Stimulated activated effector memory CD8-positive, alpha-beta T cell treated with anti-CD3 and anti-CD28 coated beads, Interleukin-12 subunit alpha, Interleukin-12 subunit beta, amount 100 ng/mL, for 72 hours (primary cell): ENCODE measurements around the gene FDX2.
"Not testable (repeated sequence)": the region's sequence is repeated elsewhere in the genome, so short reads cannot be mapped to it uniquely, and the experiment has no call there.

Experiments used
- ATAC-seq: fragments of 150-1000 bp; cut with Tn5 transposase; 2 replicates; pipeline ENCODE4 v1.10.0; 2021
- DNase-seq, 2 donors: peaks; one replicate each; pipeline ENCODE4 v3.0.0; 2021 to 2022; ENCODE audit warnings: low spot score in 2 of 2
- H3K27ac Mint-ChIP-seq: one replicate; pipeline ENCODE4 v1.8.0; 2022; ENCODE audit warnings: mild to moderate bottlenecking, mixed read lengths
- H3K36me3 Mint-ChIP-seq: one replicate; pipeline ENCODE4 v1.8.0; 2022; ENCODE audit warnings: mild to moderate bottlenecking, mixed read lengths
- H3K4me1 Mint-ChIP-seq: one replicate; pipeline ENCODE4 v1.8.0; 2022; ENCODE audit warnings: mixed read lengths
- H3K4me3 Mint-ChIP-seq: one replicate; pipeline ENCODE4 v1.8.0; 2022; ENCODE audit warnings: mild to moderate bottlenecking, mixed read lengths
- H3K9me3 Mint-ChIP-seq: one replicate; pipeline ENCODE4 v1.8.0; 2022; ENCODE audit warnings: mixed read lengths

FDX2 gene

GRCh38 chr19:10284065-10284959, 31.5 kb downstream of the FDX2 start:
- ATAC-seq (no peak), DNase-seq (no peak)
- H3K4me3 Mint-ChIP-seq: no peak overlapping the region
- peaks cover 95% of the 10 kb centered on the region for H3K36me3 Mint-ChIP-seq
- no peaks in the 10 kb centered on the region for H3K9me3 Mint-ChIP-seq
- H3K27ac Mint-ChIP-seq: no peak overlapping the region
- peaks cover 62% of the 10 kb centered on the region for H3K4me1 Mint-ChIP-seq

- no peak overlapping the region for H3K4me3 Mint-ChIP-seq
These were observed 32.3 kb downstream of the FDX2 start for GRCh38 chr19:10283301-10284064.

GRCh38 chr19:10282043-10282442, 33.8 kb downstream of the FDX2 start:
- H3K36me3 Mint-ChIP-seq: peaks cover 100% of the 10 kb centered on the region
- H3K4me1 Mint-ChIP-seq: peaks cover 59% of the 10 kb centered on the region
- not testable (repeated sequence) for H3K27ac Mint-ChIP-seq, DNase-seq, H3K9me3 Mint-ChIP-seq, H3K4me3 Mint-ChIP-seq, ATAC-seq

More at GRCh38 chr19:10283301-10284064, 32.3 kb downstream of the FDX2 start:
- Mint-ChIP-seq H3K4me1 (peaks cover 61% of the 10 kb centered on the region), H3K9me3 (no peaks in the 10 kb centered on the region), H3K27ac (peak overlapping the region; percentile 52), H3K36me3 (peaks cover 97% of the 10 kb centered on the region)
- DNase-seq: no peak
- ATAC-seq: no peak

GRCh38 chr19:10279737-10280442, 35.9 kb downstream of the FDX2 start:
- H3K4me1 Mint-ChIP-seq: peaks cover 47% of the 10 kb centered on the region
- H3K4me3 Mint-ChIP-seq: peak overlapping the region; percentile 37
- H3K36me3 Mint-ChIP-seq: peaks cover 100% of the 10 kb centered on the region
- no peak for ATAC-seq
- no peak overlapping the region for H3K27ac Mint-ChIP-seq
- no peak for DNase-seq
- H3K9me3 Mint-ChIP-seq: no peaks in the 10 kb centered on the region

GRCh38 chr19:10278935-10279334, 36.9 kb downstream of the FDX2 start:
- H3K4me3 Mint-ChIP-seq: peak overlapping the region; percentile 37
- H3K9me3 Mint-ChIP-seq: no peaks in the 10 kb centered on the region
- peaks cover 51% of the 10 kb centered on the region for H3K4me1 Mint-ChIP-seq
- no peak for DNase-seq
- peak overlapping the region; percentile 85 for H3K27ac Mint-ChIP-seq
- H3K36me3 Mint-ChIP-seq: peaks cover 100% of the 10 kb centered on the region
- no peak for ATAC-seq

GRCh38 chr19:10277795-10278589, 37.8 kb downstream of the FDX2 start:
- Mint-ChIP-seq H3K4me1 (peaks cover 54% of the 10 kb centered on the region), H3K4me3 (peak overlapping the region; percentile 34), H3K27ac (peak overlapping the region; percentile 85), H3K9me3 (no peaks in the 10 kb centered on the region), H3K36me3 (peaks cover 100% of the 10 kb centered on the region)
- no peak for DNase-seq
- ATAC-seq: no peak

GRCh38 chr19:10274589-10274988, 41.2 kb downstream of the FDX2 start:
- peak overlapping the region; percentile 77 for H3K27ac Mint-ChIP-seq
- no peaks in the 10 kb centered on the region for H3K9me3 Mint-ChIP-seq
- peak overlapping the region; percentile 88 for H3K4me3 Mint-ChIP-seq
- no peak for DNase-seq
- peaks cover 100% of the 10 kb centered on the region for H3K36me3 Mint-ChIP-seq
- no peak for ATAC-seq
- peaks cover 62% of the 10 kb centered on the region for H3K4me1 Mint-ChIP-seq

GRCh38 chr19:10271543-10272086, 44.2 kb downstream of the FDX2 start:
- Mint-ChIP-seq H3K4me3 (peak overlapping the region; percentile 88), H3K27ac (peak overlapping the region; percentile 97), H3K4me1 (peaks cover 42% of the 10 kb centered on the region), H3K9me3 (no peaks in the 10 kb centered on the region), H3K36me3 (peaks cover 80% of the 10 kb centered on the region)
- ATAC-seq (peak; percentile 14), DNase-seq (peak in 1 of 2 donors; percentile 76)

- peak; percentile 75 for ATAC-seq
- no peaks in the 10 kb centered on the region for H3K9me3 Mint-ChIP-seq
These were observed 45.0 kb downstream of the FDX2 start, which contains the start of gene ICAM1 for GRCh38 chr19:10270616-10271394. ICAM1 (plus strand) TSS chr19:10271120; CDS start chr19:10271160, 40 bp downstream.

GRCh38 chr19:10270180-10270615, 45.6 kb downstream of the FDX2 start:
- peak overlapping the region; percentile 88 for H3K4me3 Mint-ChIP-seq
- H3K4me1 Mint-ChIP-seq: peaks cover 40% of the 10 kb centered on the region
- H3K27ac Mint-ChIP-seq: peak overlapping the region; percentile 97
- DNase-seq (peak; percentile 84 to 93), ATAC-seq (peak; percentile 87)
- H3K36me3 Mint-ChIP-seq: peaks cover 65% of the 10 kb centered on the region
- H3K9me3 Mint-ChIP-seq: no peaks in the 10 kb centered on the region

More at GRCh38 chr19:10270616-10271394, 45.0 kb downstream of the FDX2 start, which contains the start of gene ICAM1:
- peak; percentile 77 to 95 for DNase-seq
- Mint-ChIP-seq H3K27ac (peak within 1 kb of the TSS; percentile 97), H3K36me3 (peaks cover 71% of the 10 kb centered on the region), H3K4me3 (peak within 1 kb of the TSS; percentile 88), H3K4me1 (peaks cover 41% of the 10 kb centered on the region)

- Mint-ChIP-seq H3K36me3 (peaks cover 59% of the 10 kb centered on the region), H3K4me1 (peaks cover 33% of the 10 kb centered on the region), H3K27ac (peak overlapping the region; percentile 97), H3K9me3 (no peaks in the 10 kb centered on the region), H3K4me3 (peak overlapping the region; percentile 88)
- DNase-seq (peak; percentile 96 to 97), ATAC-seq (peak; percentile 78)
These were observed 46.3 kb downstream of the FDX2 start for GRCh38 chr19:10269333-10270179.

- DNase-seq (no peak), ATAC-seq (no peak)
- peak overlapping the region; percentile 69 for H3K27ac Mint-ChIP-seq
- H3K4me1 Mint-ChIP-seq: peaks cover 21% of the 10 kb centered on the region
- H3K9me3 Mint-ChIP-seq: no peaks in the 10 kb centered on the region
- peaks cover 44% of the 10 kb centered on the region for H3K36me3 Mint-ChIP-seq
- H3K4me3 Mint-ChIP-seq: no peak overlapping the region
These were observed 47.7 kb downstream of the FDX2 start for GRCh38 chr19:10268071-10268470.

GRCh38 chr19:10266706-10267105, 49.1 kb downstream of the FDX2 start:
- no peak for DNase-seq
- no peak overlapping the region for H3K4me3 Mint-ChIP-seq
- no peaks in the 10 kb centered on the region for H3K9me3 Mint-ChIP-seq
- peaks cover 14% of the 10 kb centered on the region for H3K4me1 Mint-ChIP-seq
- H3K27ac Mint-ChIP-seq: no peak overlapping the region
- H3K36me3 Mint-ChIP-seq: peaks cover 30% of the 10 kb centered on the region
- no peak for ATAC-seq
